Measurements from ENCODE around the gene PLPP1.

PLPP1 gene

GRCh38 chr5:55502759-55503158, 32.0 kb downstream of the PLPP1 start:
- DNase-seq: no peak

- no peak for DNase-seq
These were observed 36.3 kb downstream of the PLPP1 start for GRCh38 chr5:55498457-55498856.

- DNase-seq: no peak
These were observed 37.1 kb downstream of the PLPP1 start for GRCh38 chr5:55497712-55498111.

- no peak for DNase-seq
These were observed 39.5 kb downstream of the PLPP1 start for GRCh38 chr5:55495216-55495615.

- no peak for DNase-seq
These were observed 42.3 kb downstream of the PLPP1 start for GRCh38 chr5:55492449-55492848.

- no peak for DNase-seq
These were observed 49.7 kb downstream of the PLPP1 start for GRCh38 chr5:55485073-55485472.

GRCh38 chr5:55484531-55484930, 50.2 kb downstream of the PLPP1 start:
- no peak for DNase-seq

GRCh38 chr5:55483885-55484284, 50.9 kb downstream of the PLPP1 start:
- DNase-seq: no peak

- no peak for DNase-seq
These were observed 53.4 kb downstream of the PLPP1 start for GRCh38 chr5:55481293-55481855.

- DNase-seq: no peak
These were observed 54.0 kb downstream of the PLPP1 start for GRCh38 chr5:55480781-55481180.

- DNase-seq: no peak
These were observed 62.1 kb downstream of the PLPP1 start for GRCh38 chr5:55472642-55473041.

GRCh38 chr5:55471468-55471867, 63.3 kb downstream of the PLPP1 start:
- no peak for DNase-seq

- DNase-seq: no peak
These were observed 64.5 kb downstream of the PLPP1 start for GRCh38 chr5:55470282-55470681.

GRCh38 chr5:55469839-55470238, 64.9 kb downstream of the PLPP1 start:
- no peak for DNase-seq

GRCh38 chr5:55467862-55468551, 66.8 kb downstream of the PLPP1 start:
- DNase-seq: no peak

GRCh38 chr5:55463613-55464012, 71.2 kb downstream of the PLPP1 start:
- DNase-seq: no peak

- DNase-seq: no peak
These were observed 75.2 kb downstream of the PLPP1 start for GRCh38 chr5:55459572-55459971.

- DNase-seq: no peak
These were observed 78.4 kb downstream of the PLPP1 start for GRCh38 chr5:55456216-55456895.

GRCh38 chr5:55454282-55454681, 80.5 kb downstream of the PLPP1 start:
- no peak for DNase-seq

GRCh38 chr5:55453211-55453610, 81.6 kb downstream of the PLPP1 start:
- DNase-seq: no peak

- no peak for DNase-seq
These were observed 82.8 kb downstream of the PLPP1 start for GRCh38 chr5:55451976-55452375.

- DNase-seq: no peak
These were observed 84.6 kb downstream of the PLPP1 start for GRCh38 chr5:55450050-55450765.

- DNase-seq: no peak
These were observed 88.0 kb downstream of the PLPP1 start for GRCh38 chr5:55446640-55447351.
